Tibial nerve (tissue), 4 donors: Measurements from ENCODE around the gene TRMT112.

Experiments used
- EP300 ChIP-seq, 2 donors: sonication (generic); formaldehyde crosslinking; IDR thresholded peaks; one replicate each; pipeline ENCODE4 v1.6.1; 2017; ENCODE audit warnings: antibody characterized with exemption in 2 of 2, mild to moderate bottlenecking in 1 of 2
- TF ChIP-seq, protein P1 (sequence below), 5 experiments: fragments of 200-600 bp in 3 of 5; fragments of 450-650 bp in 2 of 5; sonication (generic) in 3 of 5; IDR thresholded peaks; one replicate each; pipeline ENCODE4 v1.5.1; 2016 to 2019; ENCODE audit warnings: antibody characterized with exemption in 5 of 5, mild to moderate bottlenecking in 3 of 5, moderate library complexity in 2 of 5

DNA sequence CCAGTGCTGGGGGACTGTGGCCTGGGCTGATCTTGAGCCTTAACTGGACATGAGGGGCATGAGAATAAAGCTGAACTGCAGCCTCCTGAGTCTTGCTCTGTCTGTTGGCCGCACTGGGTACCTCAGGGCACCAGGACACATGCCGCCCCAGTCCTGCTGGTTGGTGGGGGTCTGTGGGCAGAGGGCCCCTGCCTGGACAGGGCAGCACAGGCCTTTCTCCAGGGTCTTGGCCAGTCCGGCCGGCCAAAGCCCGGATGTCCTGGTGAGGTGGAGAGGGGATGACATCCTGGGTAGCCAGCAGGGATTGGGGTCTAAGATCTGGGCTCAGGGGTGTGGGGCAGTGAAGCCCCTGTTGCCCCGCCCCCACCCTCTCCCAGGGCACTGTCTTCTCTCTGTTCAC lies 40.1 kb upstream of the TRMT112 start:
- TF ChIP-seq, protein P1, sequence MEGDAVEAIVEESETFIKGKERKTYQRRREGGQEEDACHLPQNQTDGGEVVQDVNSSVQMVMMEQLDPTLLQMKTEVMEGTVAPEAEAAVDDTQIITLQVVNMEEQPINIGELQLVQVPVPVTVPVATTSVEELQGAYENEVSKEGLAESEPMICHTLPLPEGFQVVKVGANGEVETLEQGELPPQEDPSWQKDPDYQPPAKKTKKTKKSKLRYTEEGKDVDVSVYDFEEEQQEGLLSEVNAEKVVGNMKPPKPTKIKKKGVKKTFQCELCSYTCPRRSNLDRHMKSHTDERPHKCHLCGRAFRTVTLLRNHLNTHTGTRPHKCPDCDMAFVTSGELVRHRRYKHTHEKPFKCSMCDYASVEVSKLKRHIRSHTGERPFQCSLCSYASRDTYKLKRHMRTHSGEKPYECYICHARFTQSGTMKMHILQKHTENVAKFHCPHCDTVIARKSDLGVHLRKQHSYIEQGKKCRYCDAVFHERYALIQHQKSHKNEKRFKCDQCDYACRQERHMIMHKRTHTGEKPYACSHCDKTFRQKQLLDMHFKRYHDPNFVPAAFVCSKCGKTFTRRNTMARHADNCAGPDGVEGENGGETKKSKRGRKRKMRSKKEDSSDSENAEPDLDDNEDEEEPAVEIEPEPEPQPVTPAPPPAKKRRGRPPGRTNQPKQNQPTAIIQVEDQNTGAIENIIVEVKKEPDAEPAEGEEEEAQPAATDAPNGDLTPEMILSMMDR (IDR thresholded peaks at IDR 0.05) = no peak
- no peak for TF ChIP-seq EP300 (IDR thresholded peaks at IDR 0.05)
